Epithelial cell of prostate (primary cell): ENCODE measurements around the gene DKKL1.

Source experiments
- DNase-seq: peaks from one replicate; pipeline ENCODE4 v3.0.0-alpha.2; 2011; ENCODE audit warnings: low read depth, low spot score
- H3K27ac ChIP-seq: fragments of 450-650 bp; 2 replicates; pipeline ENCODE4 v1.5.1; 2017; ENCODE audit warnings: mild to moderate bottlenecking

Gene DKKL1

DNA sequence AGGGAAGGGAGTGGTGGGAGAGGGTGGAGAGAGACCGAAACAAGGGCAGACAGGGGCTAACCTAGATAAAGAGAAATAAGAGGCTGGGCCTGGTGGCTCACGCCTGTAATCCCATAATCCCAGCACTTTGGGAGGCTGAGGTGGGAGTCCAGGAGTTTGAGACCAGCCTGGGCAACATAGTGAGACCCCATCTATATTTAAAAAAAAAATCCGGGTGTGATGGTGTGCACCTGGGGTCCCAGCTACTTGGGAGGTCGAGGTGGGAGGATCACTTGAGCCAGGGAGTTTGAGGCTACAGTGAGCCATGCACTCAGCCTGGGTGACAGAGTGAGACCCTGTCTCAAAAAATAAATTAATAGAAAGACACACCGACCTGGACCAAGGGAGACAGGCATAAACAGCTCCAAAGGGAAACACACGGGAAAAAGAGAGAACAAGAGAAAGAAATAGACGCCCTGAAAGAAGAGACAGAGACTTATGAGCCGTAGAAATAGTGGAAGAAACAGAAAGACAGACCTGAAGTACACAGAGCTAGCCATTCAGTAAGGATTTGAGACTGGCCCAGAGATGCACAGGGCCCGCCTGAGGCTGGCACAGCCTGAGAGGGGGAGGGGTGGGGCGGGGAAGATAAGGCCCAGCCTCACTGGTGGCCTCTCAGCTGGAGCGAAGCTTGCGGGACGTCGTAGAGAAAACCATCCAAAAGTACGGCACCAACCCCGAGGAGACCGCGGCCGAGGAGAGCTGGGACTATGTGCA is 26.2 kb upstream of the DKKL1 start:
- no peak for DNase-seq
- no peak overlapping the region for H3K27ac ChIP-seq

DNA sequence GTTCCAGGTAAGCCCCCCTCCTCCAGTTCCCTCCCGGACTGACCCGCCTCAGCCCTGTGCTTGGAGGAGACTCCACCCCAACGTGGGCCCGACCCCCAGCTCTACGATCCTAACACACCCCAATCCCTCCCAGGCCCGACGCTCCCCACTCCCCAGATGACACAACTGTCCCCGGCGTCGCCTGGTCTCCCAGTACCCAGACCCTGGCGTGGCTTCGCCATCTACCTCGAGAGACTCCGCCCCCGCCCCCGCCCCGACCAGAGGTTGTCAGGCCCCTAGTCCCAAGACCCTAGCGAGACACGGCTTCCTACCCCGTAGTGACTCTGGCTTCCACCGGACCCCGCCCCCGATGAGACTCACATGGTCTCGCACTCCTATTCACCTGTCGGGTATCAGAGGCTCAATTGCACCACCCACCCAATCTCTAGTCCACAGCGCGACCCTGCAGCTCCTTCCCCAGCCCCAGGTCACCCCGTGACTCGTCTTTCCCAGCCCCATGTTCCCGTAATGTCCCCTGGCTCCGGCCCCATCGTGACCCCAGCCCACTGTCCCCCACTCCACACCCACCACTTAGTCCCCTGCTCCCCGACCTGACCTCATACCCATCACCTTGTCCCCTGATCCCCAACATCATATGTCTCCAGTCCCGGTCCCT is 25.5 kb upstream of the DKKL1 start:
- no peak for DNase-seq
- H3K27ac ChIP-seq = no peak overlapping the region

DNA sequence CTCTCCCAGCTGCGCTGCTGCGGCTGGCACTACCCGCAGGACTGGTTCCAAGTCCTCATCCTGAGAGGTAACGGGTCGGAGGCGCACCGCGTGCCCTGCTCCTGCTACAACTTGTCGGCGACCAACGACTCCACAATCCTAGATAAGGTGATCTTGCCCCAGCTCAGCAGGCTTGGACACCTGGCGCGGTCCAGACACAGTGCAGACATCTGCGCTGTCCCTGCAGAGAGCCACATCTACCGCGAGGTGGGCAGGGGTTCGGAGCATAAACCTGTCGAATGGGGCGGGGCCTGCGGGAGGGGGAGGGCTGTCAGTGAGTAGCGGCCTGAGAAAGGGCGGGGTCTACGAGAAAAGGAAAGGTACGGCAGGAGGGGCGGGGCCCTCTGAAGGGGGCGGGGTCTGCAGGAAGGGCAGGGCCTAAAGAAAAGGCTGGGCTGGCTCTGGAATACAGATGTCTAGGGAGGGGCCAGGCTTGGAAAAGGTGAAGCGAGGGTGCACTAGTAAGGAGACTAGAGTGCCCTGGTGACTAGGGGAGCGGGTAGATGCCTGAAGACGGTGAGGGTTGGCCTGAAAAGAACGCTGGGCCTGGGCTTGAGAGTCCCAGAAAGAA is 24.9 kb upstream of the DKKL1 start:
- no peak overlapping the region for H3K27ac ChIP-seq
- peak; percentile 51 for DNase-seq

DNA sequence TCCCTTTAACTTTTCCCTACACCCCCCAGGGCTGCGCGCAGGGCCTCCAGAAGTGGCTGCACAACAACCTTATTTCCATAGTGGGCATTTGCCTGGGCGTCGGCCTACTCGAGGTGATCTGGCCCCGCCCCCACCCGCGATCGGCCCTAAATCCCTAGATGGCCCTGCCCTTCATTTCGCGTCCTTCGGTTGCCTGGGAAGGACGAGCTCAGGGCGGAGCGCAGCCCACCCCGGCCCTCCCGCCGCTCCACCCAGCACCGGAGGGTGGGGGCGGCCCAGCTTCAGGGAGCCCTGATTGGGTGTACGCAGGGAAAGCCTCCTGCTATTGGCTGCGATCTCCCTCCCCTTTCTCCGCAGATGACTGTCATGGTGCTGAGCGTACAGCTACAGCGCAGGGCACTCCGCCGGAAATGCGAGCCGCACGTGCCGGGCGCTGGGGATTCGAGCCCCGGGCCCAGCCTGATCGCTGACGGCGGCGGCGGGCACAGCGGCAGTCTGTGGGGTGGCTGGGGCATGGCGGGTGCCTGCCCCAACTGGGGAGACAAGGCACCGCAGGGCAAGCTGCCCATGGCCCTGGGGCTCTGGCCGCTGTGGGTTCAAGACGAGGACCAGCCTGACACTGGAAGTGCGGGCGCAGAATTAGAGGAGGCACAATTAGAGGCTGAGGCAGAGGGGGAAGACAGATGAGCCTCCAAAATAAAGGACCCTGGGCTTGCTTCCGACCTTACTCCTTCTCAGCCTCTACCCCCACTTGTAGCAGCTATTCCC is 24.2 kb upstream of the DKKL1 start:
- DNase-seq = peak; percentile 51
- no peak overlapping the region for H3K27ac ChIP-seq

DNA sequence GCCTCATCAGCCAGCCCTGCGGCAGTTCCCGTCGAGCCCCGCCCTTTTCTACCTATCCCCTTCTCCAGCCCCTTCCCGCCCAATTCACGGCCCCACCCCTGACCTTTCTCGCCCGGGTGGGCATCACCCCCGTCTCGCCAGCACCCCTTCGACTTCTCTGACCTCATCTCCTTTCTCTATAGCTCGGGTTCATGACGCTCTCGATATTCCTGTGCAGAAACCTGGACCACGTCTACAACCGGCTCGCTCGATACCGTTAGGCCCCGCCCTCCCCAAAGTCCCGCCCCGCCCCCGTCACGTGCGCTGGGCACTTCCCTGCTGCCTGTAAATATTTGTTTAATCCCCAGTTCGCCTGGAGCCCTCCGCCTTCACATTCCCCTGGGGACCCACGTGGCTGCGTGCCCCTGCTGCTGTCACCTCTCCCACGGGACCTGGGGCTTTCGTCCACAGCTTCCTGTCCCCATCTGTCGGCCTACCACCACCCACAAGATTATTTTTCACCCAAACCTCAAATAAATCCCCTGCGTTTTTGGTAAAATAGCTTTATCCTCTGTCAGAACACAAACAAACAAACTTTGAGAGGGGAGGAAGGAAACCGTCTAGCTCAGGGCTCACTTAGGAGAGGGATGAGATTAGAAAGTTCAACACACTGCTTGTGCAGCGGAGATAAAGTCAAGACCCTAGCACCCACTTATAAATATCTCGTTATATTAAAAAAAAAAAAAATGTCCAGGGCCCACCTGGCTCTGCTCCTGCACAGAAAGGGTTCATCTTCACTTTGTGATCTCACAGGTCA is 23.4 kb upstream of the DKKL1 start:
- no peak overlapping the region for H3K27ac ChIP-seq
- DNase-seq = no peak

DNA sequence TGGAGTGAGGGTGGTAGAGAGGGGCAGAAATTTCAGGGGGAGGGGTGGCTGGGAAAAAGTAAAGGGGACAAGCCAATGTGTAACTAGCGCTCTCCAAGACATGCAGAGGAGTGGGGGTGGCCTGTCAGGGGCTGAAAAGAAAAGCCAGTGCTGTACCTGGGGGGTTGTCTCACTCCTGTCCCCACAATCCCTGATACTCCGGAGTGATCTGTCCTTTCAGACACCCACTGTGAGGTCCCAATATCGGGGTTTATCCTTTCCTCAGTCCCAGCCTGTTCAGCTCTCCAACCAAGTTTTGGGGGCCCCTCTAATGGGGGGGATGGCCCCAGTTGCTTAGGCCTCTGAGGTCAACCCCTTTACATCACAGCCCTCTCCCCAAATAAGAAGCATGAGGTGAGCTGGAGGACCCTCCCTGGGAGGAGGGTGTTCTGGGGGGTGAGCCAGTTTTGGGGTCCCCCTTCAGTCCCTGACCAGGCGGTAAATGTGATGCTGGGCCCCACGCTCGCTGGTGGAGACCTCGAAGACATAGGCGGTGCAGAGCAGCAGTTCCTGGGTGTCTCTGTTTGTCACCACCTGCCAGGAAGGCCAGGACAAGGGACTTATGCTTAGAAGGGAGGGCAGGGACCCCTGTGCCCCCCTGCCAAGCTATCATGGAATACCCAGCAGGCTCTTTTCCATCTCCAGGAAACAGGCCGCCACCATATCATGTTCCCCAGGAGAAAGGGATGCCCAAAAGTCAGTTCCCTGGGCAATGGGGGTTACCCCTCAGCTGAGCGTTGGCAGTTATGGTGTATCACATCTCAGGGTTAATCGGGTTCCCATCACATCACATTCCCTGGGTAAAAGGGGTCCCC is 22.6 kb upstream of the DKKL1 start:
- H3K27ac ChIP-seq = no peak overlapping the region
- DNase-seq = no peak

DNA sequence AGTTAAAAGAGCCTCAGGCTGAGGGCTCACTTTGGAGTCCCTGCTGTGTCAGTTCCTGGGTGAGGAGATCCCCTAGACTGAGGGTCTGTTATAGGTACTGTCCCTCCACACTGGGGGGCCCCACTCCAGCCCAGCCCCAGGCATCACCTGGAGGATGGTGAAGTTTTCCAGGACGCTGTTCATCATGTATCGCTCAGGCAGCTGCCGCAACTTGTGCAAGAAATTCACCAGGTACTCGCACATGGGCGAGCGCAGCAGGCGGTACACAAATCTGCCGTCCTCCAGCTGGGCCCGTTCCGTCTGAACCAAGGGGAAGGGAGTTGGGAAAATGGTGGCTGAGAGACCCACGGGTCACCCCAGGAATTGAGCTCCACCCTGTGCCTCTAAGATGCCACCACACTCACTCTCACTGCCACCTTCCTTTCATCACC is 21.4 kb upstream of the DKKL1 start:
- DNase-seq = no peak
- no peak overlapping the region for H3K27ac ChIP-seq

DNA sequence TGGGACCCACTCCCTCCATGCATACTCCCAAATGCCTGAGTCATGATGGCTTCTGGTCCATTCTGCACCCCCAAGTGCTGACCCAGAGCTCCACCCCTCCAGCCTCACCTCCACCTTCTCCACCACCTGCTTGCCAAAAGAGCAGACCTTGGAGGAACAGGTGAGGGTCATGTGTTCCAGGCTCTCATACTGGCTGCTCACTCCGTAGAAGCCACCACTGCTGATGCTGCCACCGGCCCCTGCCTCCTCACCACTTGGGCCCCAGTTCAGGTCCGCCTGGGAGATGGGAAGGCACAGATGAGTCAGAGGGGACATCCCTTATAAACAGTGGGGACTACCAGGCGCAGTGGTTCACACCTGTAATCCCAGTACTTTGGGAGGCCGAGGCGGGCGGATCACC is 20.6 kb upstream of the DKKL1 start:
- H3K27ac ChIP-seq = no peak overlapping the region
- DNase-seq = no peak

DNA sequence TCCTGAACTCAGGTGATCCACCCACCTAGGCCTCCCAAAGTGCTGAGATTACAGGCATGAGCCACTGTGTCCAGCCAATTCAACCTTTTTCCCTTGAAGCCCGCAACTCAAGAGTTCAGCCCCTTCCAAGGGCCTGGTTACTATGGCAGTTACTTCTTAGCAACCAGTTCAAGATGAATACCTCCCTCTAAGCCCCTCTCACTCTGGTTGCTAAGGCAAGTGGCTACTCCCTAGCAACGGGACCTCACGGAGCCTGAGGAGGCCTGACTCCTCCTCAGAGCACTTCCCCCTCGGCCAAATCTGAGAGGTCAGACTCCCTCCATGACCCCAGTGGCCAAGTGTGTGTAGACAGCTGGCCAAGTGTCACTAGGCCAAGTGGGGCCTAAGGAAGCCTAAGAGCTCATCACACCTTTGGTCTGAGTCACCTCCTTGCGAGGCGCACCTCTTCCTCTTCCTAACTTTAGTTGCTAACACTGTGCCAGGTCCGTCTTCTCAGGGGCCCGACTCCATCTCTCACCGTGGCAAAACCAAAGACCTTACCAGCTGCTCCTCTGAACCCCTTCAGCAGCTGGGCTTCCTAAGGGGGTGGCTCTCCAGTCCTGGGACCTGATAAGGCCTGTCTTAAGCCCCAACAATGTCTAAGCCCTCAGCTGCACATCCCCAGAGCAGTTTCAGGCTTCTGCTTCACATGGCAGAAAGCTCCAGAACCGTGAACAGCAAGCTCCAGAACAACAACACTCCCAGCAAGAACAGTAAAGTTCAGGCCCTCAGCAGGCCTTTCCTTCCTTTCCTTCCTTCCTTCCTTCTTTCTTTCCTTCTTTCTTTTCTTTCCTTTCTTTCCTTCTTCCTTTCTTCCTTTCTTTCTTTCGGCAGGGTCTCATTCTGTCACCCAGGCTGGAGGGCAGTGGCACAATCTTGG is 18.9 kb upstream of the DKKL1 start:
- no peak overlapping the region for H3K27ac ChIP-seq
- DNase-seq = no peak

DNA sequence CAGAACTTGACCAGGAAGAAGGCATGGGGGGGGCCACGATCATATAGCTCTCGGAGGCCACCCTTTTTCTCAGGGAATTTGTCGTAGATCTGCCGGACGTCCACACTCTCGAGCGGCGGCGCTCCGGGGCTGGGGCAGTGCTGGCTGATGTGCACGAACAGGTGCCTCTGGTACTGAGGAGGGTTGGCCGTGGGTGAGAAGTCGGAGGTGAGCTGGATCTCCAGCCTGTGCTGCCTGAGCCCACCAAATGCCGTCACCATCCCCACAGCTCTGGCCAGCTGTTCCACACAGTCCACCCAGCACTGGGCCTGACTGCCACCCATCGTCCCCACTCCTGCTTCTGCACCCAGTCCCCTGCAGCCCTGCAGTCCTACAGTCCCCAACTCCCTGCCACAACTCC is 16.5 kb upstream of the DKKL1 start:
- H3K27ac ChIP-seq = no peak overlapping the region
- no peak for DNase-seq

DNA sequence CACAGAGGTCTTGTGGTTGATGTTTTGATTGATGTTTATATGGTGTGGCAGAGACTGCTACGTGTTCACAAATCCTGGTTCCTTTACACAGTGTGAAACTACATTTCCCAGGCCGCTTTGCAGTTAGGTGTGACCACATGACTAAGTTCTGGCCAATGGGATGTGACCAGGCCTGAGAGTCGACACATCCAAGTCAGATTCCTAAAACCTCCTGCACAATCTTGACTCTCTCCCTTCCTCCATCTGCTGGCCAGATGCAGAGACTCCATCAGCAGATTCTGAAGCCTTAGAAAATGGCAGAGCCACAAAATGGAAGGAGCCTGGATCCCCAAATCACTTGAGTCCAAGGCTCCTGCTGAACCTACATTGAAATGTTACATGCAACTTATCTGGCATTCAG is 15.8 kb upstream of the DKKL1 start:
- no peak overlapping the region for H3K27ac ChIP-seq
- DNase-seq = no peak

DNA sequence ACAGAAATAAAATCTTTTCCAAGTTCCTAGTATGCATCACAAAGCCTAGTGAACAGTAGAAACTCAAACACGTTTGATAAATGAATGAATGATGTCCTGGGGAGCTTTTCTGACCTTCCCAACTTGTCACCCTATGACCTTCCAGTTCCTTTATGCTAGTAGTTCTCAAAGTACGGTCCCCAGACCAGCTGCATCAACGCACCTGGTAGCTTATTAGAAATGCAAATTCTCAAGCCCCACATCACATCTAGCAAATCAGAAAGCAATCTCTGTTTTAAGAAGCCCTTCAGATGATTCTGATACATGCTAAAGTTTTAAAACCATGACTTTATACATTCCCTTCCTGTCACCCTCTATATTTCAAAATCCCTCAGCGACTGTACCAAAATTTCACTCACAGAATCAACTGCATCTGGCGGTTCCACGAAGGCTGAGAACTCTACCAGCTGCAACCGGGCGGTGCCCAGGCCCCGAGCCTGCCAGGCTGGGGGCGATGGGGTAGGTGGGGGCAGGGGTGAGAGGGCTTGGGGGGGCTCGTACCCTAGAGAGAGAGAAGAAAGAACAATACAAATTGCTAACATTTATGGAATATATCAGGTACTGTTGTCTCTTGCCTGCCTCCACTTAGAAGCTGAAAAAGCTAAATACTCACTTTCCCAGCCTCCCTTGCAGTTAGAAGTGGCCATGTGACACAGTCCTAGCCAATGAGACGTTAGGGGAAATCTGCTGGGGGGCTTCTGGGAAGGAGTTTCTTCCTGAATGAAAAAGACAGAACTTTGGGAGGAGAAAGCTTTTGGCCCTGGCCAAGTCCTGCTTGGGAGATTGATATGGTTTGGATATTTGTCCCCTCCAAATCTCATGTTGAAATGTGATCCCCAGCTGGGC is 15.1 kb upstream of the DKKL1 start:
- no peak overlapping the region for H3K27ac ChIP-seq
- DNase-seq = no peak

DNA sequence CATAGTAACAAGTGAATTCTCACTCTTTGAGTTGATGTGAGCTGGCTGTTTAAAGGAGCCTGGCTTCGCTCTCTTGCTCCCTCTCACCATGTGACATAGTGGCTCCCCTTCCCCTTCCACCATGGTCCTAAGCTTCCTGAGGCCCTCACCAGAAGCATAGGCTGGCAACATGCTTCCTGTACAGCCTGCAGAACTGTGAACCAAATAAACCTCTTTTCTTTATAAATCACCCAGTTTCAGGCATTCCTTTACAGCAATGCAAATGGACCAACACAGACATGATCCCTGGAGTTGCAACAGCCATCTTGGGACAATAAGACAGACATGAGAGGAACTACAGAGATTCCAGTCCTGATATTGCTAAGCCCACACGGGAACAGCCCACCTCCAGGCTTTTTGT is 14.1 kb upstream of the DKKL1 start:
- no peak for DNase-seq
- H3K27ac ChIP-seq = no peak overlapping the region

DNA sequence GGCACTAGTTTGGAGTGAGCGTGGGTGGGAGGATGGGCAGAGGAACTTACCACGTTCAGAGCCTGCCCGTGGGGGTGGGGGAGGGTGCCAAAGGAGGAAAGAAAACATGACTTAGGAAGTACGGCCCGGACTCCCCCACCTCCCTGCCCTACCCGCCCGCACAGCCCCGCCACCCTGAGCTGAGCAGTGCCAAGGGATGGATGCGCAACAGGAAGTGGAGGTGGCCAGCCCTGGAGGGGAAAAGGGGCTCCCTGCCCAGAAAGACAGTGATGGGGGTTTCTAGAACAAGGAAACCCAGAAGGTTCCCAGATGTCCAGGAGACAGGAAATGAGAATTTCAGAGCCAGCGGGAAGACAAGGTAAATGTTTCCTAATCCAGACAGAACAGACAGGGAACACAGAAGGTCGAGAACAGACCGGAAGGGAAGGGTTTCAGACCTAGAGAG is 7.7 kb upstream of the DKKL1 start:
- DNase-seq = no peak
- no peak overlapping the region for H3K27ac ChIP-seq

DNA sequence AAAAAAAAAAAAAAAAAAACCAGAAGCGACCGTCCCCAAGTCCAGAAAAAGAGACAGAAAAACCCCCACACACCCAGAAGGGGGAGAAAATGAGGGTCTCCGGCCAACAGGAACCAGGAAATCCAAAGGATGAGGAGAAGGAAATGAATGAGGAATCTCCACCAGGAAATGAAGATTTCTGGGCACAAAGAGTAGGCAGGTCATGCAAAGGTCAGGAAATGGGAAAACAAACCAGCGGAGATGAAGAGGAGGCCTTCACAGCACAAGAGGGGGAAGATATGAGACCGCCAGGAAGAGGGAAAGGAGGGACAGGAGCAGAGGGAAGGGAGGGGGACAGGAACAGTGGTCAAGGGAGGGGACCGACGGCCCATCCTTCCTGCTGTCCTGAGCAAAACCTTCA is 7.3 kb upstream of the DKKL1 start:
- no peak overlapping the region for H3K27ac ChIP-seq
- DNase-seq = no peak

DNA sequence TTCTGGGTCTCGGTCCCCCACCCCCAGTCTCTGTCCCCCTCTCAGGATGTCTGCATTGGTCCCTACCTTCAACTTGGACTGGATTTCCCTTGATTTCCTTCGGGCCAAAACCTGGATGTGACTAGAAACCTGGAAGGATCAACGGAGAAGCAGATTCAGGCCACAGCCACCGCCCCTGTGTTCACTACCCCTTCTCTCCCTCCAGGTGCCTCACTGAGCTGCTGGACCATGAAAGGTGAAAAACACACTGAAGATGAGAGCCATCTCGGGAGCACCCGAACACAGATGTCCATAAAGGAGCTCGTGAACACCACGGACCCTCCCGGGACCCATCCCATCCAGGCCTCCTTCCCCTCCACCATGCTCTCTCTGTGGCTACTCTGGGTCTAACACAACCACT is 6.5 kb upstream of the DKKL1 start:
- no peak overlapping the region for H3K27ac ChIP-seq
- DNase-seq = no peak
